Subcutaneous abdominal adipose tissue (tissue), 5 donors: ENCODE data around the gene ASPG.

Experiments used
- H3K27ac ChIP-seq: one replicate; pipeline ENCODE4 v1.7.0; 2013; ENCODE audit warnings: low read depth, mild to moderate bottlenecking, inconsistent platforms, low read length, moderate library complexity
- H3K27me3 ChIP-seq, 5 donors: one replicate each; pipeline ENCODE4 v1.7.0; 2013; ENCODE audit warnings: low read length in 5 of 5, inconsistent platforms in 1 of 5; ENCODE audit not compliant: control insufficient read depth in 5 of 5, insufficient read depth in 4 of 5
- H3K36me3 ChIP-seq, 5 donors: one replicate each; pipeline ENCODE4 v1.7.0; 2013; ENCODE audit warnings: low read length in 5 of 5; ENCODE audit not compliant: control insufficient read depth in 5 of 5, insufficient read depth in 5 of 5
- H3K4me1 ChIP-seq, 5 donors: one replicate each; pipeline ENCODE4 v1.7.0; 2013; ENCODE audit warnings: low read length in 5 of 5, mild to moderate bottlenecking in 3 of 5, moderate library complexity in 1 of 5; ENCODE audit not compliant: control insufficient read depth in 5 of 5, insufficient read depth in 5 of 5
- H3K4me3 ChIP-seq, 5 donors: one replicate each; pipeline ENCODE4 v1.7.0; 2013; ENCODE audit warnings: low read length in 5 of 5, low read depth in 1 of 5
- H3K9ac ChIP-seq, 5 donors: one replicate each; pipeline ENCODE4 v1.7.0; 2013; ENCODE audit warnings: low read length in 5 of 5, mild to moderate bottlenecking in 4 of 5, moderate library complexity in 3 of 5
- H3K9me3 ChIP-seq, 5 donors: one replicate each; pipeline ENCODE4 v1.7.0; 2013; ENCODE audit warnings: low read length in 5 of 5; ENCODE audit not compliant: control insufficient read depth in 5 of 5
- donor health status: healthy.
- donor health status: healthy.
- donor health status: healthy.
- donor health status: healthy.
- donor health status: healthy.

ASPG gene

DNA sequence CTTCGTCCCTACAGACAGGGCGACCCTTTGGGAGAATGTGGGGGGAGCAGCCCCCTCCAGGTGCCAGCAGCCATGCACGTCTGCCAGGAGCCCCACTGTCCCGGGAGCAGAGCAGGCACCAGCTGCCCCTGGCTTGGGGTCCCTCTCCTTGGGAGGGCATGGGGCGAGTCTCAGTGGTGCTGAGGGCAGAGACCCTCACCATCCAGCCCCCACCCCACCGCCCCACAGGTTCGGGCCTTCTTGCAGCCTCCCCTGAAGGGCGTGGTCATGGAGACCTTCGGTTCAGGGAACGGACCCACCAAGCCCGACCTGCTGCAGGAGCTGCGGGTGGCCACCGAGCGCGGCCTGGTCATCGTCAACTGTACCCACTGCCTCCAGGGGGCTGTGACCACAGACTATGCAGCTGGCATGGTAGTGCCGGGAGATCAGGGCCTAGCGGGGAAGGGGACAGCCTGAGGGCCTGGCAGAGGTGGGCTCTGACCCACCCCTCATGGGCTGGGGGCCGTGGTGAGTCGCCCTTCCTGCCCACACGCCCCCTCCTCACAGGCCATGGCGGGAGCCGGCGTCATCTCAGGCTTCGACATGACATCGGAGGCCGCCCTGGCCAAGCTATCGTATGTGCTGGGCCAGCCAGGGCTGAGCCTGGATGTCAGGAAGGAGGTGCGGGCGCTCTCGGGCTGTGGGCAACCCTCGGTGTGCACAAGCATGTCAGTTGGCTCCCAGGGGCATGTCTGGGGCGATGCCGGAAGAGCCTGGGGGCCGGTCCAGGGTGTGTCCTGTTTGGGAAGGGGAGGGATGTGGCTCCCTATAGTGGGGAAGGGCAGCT is 18.8 kb downstream of the ASPG start:
- no peaks in the 10 kb centered on the region for H3K4me1 ChIP-seq
- no peak overlapping the region for H3K9ac ChIP-seq
- no peak overlapping the region for H3K4me3 ChIP-seq
- H3K9me3 ChIP-seq, result no peaks in the 10 kb centered on the region
- H3K27me3 ChIP-seq, result peaks cover 8 to 28% (median 17%) of the 10 kb centered on the region in 5 donors
- H3K36me3 ChIP-seq, result no peaks in the 10 kb centered on the region
- H3K27ac ChIP-seq, result no peak overlapping the region

DNA sequence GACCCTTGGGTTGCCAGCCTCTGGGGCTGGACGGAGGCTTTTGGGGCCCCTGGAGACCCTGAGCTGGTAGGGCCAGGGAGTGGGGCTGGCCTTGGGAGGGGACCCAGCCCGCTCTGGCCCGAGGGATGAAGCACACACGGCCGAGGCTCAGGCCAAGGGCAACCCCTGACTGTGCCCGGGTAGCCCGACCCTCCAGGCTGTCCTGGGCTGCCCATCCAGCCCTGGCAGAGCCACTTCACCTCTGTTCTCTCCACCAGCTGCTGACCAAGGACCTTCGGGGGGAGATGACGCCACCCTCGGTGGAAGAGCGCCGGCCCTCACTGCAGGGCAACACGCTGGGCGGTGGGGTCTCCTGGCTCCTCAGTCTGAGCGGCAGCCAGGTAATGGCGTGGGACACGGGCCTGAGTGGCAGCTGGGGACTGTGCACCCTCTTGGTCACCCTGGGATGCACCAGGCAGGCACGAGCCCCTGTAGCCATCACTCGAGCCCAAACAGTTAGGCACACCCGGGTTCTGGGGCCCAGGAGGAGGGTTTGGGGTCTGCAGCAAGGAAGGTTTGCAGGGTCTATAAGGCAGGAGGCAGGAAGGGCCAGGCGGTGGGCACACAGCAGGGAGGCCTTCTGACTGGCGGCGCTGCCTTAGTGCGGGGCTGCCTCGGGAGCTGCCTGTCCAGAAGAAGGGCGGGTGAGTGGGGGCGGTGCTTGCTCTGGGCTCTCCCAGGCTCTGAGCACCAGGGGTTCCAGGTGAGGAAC is 19.7 kb downstream of the ASPG start:
- Histone ChIP-seq H3K4me3 (no peak overlapping the region), H3K27ac (no peak overlapping the region), H3K4me1 (no peaks in the 10 kb centered on the region), H3K27me3 (peaks cover 6 to 28% (median 14%) of the 10 kb centered on the region in 5 donors), H3K9me3 (no peaks in the 10 kb centered on the region), H3K36me3 (no peaks in the 10 kb centered on the region), H3K9ac (no peak overlapping the region)

DNA sequence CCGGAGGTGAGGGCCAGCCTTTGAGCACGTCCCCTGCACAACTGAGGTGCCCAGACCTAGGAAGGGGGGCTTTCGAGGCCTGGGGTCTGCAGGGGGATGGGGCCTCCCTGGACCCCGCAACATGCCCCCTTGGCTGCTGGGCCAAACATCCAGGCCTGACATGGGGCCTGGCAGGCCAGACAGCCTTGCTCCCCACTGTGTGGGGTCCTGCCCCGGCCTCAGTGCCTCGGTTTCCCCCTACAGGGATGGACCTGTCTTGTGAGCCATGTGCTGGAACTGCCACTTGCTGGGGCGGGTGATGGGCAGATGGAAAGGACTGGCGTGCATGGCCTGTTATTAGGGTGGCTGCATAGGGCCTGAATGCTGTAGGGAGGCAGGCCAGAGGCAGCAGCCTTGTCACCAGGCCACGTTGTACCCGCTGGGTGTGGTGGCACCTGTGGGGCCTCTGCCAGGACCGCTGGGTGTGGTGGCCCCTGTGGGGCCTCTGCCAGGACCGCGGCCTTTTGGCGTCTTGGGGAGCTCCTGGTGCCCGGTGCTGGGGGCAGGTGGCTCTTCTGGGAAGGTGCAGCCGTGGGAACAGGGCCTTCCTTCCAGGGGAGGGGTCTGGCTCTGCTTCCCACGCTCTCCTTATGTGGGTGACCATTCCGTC is 20.4 kb downstream of the ASPG start:
- Histone ChIP-seq H3K9ac (no peak overlapping the region), H3K27me3 (peaks cover 11 to 27% (median 17%) of the 10 kb centered on the region in 5 donors), H3K27ac (no peak overlapping the region), H3K36me3 (no peaks in the 10 kb centered on the region), H3K4me3 (no peak overlapping the region), H3K4me1 (no peaks in the 10 kb centered on the region), H3K9me3 (no peaks in the 10 kb centered on the region)

DNA sequence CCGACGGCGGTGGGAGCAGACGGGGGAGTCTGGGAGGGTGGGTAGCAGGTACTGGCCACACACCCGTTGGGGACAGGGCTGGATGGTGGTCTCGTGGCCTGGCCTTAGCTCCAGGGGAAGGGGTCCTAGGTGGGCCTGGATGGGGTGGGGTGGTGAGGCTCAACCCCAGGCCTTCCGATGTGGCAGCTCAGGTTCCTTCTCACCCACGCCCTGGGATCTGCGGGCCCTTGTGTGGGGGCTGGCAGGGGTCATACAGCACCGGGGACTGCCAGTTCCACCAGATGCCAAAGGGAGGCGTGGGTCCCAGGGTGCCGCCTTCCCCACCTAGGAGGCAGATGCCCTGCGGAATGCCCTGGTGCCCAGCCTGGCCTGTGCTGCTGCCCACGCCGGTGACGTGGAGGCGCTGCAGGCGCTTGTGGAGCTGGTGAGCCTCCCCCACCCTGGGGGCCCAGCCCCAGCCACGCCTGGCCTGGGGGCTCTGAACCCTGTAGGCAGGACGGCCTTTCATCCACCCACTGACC is 21.0 kb downstream of the ASPG start:
- no peak overlapping the region for H3K9ac ChIP-seq
- H3K27ac ChIP-seq, result no peak overlapping the region
- H3K27me3 ChIP-seq, result peaks cover 11 to 31% (median 17%) of the 10 kb centered on the region in 5 donors

DNA sequence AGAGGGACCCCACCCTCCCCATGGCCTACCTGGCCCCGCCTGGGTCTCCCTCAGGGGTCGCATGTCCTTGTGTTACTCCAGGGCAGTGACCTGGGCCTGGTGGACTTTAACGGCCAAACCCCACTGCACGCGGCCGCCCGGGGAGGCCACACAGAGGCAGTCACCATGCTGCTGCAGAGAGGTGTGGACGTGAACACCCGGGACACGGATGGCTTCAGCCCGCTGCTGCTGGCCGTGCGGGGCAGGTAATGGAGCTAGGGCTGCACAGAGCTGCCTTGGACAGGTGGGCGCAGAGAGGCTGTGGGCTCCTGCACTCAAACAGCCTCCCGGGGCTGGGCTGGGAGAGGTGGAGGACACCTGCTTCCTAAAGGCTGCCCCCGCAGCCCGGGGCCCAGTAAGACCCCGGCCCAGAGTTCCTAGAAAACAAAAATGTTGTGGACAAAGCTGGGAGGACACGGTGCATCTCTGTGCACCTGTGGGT is 21.6 kb downstream of the ASPG start:
- Histone ChIP-seq H3K27me3 (peaks cover 12 to 31% (median 16%) of the 10 kb centered on the region in 5 donors), H3K9me3 (no peaks in the 10 kb centered on the region), H3K9ac (no peak overlapping the region), H3K27ac (no peak overlapping the region), H3K4me1 (no peaks in the 10 kb centered on the region), H3K4me3 (no peak overlapping the region), H3K36me3 (no peaks in the 10 kb centered on the region)

More for the DNA sequence above, 21.0 kb downstream of the ASPG start:
- H3K4me3 ChIP-seq, result no peak overlapping the region
- no peaks in the 10 kb centered on the region for H3K9me3 ChIP-seq
- no peaks in the 10 kb centered on the region for H3K4me1 ChIP-seq
- H3K36me3 ChIP-seq, result no peaks in the 10 kb centered on the region

DNA sequence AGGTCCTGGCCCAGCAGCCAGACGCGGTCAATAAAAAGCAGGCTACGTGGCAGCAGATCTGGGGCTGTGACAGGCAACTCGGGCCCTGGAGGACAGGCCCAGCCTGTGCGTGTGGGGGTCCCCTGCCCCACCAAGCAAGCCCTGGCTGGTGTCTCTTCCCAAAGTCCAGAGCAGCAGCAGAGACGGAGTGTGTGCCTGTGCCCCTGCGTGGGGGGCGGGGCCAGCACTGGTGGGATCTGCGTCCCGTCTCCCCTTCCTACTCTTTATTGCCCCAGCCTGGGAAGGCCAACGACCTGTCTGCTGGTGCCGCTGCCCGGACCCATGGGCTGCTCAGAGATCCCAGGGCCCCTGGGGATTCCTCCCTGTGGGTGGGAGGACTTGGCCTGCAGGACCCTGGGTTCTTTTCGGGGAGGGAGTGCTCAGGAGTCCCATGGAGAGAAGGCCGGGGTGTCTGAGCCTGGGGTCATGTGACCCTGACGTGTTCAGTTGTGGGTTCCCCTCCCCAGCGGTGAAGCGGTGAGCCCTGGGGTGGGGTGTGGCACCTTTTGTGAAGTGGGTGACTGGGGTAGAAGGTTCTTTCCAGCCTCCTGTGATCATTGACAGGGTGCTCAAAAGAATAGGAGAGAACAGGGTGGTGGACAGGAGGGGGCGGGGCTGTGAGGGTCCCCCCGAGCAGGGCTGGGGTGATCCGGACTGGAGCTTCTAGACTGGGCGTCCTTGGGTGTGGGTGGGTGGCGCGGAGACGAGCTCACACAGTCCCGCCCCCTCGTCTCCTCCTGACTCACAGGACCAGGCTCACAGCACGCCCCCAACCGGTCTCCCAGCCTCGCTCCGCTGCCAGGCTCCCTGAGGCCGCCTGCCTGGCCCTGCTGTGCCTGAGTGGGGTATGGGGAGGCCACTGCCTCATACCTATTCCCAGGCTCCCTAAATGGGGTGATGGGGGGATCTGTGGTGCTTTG is 22.4 kb downstream of the ASPG start:
- no peak overlapping the region for H3K27ac ChIP-seq
- H3K4me1 ChIP-seq, result no peaks in the 10 kb centered on the region
- H3K4me3 ChIP-seq, result no peak overlapping the region
- H3K36me3 ChIP-seq, result no peaks in the 10 kb centered on the region
- no peak overlapping the region for H3K9ac ChIP-seq
- H3K27me3 ChIP-seq, result peaks cover 10 to 34% (median 21%) of the 10 kb centered on the region in 5 donors
- H3K9me3 ChIP-seq, result no peaks in the 10 kb centered on the region

DNA sequence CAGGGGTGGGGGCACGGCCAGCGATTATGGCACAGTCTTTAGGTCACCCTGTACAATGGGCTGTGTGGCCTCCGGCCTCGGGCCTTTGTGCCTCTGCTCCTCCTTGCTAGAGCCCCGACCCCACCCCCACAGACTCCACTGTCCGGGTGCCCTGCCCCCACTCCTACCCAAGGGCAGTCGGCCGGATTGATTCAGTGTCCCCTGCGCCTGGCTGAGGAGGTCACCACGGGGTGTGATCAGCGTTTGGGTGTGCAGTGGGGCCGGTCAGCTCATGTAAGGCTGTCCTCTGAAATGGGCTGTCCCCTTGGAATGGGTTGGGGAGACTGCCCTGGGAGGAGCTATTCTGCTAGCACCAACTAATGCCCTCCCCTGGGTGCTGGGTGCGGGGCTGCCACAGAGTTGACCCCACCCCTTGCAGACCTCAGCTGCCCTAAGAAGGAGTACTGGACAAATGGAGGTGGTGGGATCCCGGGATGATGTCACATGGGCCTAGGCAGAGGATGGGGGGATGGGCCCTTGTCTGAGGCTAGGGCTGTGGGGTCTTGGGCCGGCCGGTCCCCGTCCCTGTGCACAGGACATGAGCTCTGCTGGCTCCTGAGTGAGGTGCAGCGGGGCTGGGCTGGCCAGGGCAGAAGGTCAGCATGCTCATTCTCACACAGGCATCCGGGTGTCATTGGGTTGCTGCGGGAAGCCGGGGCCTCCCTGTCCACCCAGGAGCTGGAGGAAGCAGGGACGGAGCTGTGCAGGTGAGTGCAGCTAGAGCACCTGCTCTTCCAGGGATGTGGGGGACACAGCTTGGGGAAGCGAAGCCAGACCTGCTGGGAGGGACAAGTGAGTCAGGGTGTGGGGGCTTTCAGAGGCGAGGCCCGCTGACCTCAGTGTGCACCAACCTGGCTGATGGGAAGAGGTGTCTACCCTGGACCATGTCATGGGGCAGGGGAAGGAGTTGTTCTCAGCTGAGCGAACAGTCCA is 23.4 kb downstream of the ASPG start:
- Histone ChIP-seq H3K36me3 (no peaks in the 10 kb centered on the region), H3K9me3 (no peaks in the 10 kb centered on the region), H3K27ac (no peak overlapping the region), H3K27me3 (peaks cover 9 to 29% (median 24%) of the 10 kb centered on the region in 5 donors), H3K9ac (no peak overlapping the region), H3K4me3 (no peak overlapping the region), H3K4me1 (no peaks in the 10 kb centered on the region)

DNA sequence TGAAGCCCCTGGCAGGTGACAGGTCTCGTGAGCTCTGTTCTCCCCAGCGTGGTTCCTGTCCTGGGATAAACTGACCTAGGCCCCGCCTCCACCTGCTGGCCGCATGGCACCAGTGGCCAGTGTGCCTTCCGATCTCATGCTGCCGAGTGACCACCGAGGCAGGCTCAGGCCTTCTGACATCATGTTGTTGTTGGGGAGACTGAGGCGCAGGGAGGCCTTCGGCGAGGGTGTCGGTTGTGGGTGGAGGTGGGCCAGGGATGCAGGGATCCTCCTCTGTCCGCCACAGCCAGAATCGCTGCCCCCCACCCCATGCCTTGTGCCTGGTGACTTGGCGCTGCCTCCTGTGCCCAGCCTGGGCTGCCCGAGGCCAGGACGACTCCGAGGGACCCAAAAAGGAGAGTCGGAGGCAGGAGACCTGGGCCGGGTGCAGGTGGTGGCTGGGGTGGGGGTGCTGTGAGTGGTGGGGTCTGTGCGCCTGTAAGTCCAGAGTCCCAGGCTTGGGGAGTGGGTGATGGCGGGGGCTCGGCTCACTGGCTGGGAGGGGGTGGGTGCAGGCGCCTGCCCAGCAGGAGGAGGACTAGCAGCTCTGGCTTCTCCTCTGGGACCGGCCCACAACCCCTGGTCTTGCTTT is 24.3 kb downstream of the ASPG start:
- H3K9me3 ChIP-seq, result no peaks in the 10 kb centered on the region
- H3K4me1 ChIP-seq, result no peaks in the 10 kb centered on the region
- peaks cover 12 to 36% (median 30%) of the 10 kb centered on the region in 5 donors for H3K27me3 ChIP-seq

More for the DNA sequence above, 24.3 kb downstream of the ASPG start:
- no peaks in the 10 kb centered on the region for H3K36me3 ChIP-seq
- H3K9ac ChIP-seq, result no peak overlapping the region
- no peak overlapping the region for H3K27ac ChIP-seq
- H3K4me3 ChIP-seq, result no peak overlapping the region
